ENCODE measurements around the gene RUNX2.

RUNX2 gene

GRCh38 chr6:45595010-45595851 lies 267.1 kb downstream of the RUNX2 start:
- no peak for DNase-seq

DNA sequence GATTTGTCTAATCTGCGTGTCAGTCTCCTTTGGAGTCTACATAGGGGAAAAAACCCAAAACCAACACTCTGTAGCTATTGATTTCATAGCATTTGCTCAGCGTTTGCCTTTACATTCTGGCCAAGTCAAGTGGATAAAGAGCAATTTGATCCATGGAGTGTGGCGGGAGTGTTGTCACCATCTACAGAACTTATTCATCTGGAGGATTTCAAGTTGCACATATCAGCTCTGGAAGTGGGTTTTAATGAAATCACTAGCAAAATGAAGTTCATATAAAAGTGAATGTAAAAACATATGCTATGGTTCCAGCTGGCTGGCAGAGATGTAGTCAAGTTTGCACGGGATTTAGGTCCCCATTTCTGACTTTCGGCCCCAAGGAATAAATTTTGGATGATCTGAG lies 269.3 kb downstream of the RUNX2 start:
- DNase-seq: no peak

DNA sequence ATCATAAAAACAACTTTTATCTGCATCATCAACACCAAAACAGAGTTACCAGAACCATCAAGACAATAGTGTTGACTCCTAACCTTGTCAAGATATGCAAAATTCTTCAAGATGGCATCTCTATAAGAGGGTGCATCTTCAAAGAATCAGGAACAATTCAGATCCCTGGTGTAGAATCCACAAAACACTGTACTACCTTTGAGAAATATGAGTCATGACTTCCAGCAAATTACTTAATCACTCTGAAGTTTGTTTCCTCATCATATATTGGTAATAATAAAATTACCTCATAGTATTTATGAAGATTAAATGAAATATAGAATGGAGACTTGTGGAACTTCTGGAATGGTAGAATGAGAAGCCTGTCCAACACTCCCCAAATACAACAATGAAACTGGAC lies 270.9 kb downstream of the RUNX2 start:
- DNase-seq: no peak

DNA sequence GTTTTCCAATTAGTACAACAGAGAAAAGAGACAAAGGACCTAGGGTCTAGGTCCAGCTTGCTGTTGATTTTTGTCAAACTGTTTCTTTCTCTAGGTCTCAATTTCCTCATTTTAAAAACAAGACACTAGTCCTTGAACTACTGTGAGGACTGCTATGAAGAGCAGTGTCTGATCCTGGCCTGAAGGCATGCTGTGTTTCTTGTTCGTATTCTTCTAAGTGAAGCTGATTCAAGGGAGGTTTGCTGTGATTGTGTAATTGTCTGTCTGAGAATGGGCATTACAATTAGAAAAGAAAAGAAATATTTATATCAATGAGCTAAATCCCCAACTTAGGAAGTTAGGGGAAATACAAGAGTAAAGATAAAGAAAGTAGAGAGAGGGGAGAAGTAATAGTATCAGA lies 277.8 kb downstream of the RUNX2 start:
- DNase-seq: no peak

GRCh38 chr6:45606831-45607400 lies 278.8 kb downstream of the RUNX2 start:
- no peak for DNase-seq

GRCh38 chr6:45607798-45608197 lies 279.7 kb downstream of the RUNX2 start:
- DNase-seq: no peak

- DNase-seq: no peak
These were observed 280.3 kb downstream of the RUNX2 start for GRCh38 chr6:45608252-45608913.

DNA sequence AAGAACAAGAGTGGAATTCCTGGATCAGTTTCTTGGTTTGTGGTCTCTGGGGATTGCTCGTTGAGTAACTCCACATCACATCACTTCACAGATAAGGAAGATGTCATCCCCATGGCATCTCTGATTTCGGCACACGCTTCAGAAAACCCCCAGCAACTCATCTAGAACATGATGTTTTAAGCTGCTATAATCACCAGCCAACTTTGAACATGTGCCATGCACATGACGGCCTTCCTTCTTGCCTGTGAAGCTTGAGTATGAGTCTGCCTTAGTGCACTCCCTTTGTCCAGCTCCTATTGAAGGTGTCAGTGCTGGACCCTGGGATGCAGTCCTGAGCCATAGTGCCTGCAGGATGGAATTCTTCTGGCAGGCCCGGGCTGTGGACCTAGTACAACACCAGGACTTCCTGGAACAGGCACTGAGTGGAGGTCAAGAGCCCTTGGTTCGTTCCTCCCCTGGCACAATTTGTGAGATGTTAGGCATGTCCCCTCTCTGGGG lies 281.1 kb downstream of the RUNX2 start:
- DNase-seq: no peak

DNA sequence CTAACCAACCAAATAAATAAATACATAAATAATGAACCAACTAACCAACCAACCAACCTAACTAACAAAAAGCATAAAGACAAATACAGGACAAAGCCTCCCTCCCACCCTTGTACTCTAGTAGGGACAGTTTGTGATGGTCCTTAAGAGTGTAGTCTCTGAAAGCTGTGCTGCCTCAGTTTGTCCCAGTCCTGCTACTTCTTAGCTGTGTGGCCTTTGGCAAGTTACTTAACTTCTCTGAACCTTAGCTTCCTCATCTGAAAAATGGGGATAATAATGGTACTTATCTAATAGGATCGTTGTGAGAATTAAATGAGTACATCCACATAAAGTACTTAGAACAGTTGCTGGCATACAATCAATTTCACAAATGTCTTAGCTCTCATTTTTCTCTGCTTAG lies 282.2 kb downstream of the RUNX2 start:
- DNase-seq: no peak

DNA sequence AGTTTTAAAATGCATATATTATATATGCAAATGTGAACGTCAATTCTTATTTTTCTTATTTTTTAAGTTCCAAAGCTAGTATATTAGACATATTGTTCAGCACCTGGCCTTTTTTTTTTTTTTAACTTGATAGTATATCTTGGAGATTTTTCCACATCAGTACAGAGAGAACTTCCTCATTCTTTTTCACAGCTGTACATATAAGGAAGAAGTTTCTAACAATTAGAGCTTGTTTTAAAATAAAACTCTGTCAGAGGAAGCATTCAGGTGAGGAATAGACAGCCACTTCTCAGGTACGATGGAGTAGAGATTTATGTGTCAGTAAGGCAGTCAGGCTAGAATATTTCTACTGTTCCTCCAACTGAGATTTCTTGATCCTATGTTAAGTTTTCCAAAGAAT lies 282.7 kb downstream of the RUNX2 start:
- DNase-seq: no peak

DNA sequence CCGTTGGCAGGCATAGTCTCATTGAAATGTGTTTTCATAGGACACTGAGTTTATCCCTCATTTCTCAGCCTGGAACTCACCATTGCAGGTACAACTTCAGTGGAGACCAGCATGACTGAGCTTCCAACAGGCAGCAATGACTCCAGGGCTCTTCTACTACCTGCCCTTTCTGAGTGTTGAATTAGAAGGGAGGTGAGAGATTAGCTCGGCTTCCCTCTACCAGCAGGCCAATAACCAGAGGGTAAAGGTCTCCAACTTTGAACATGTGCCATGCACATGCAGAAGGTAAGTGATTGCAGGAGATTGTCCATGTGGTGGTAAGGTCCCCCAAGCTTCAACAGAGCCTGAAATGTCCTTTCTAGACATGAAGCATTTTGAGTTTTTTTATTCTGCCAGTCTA lies 283.4 kb downstream of the RUNX2 start:
- no peak for DNase-seq

- no peak for DNase-seq
These were observed 285.5 kb downstream of the RUNX2 start for GRCh38 chr6:45613656-45614055.

GRCh38 chr6:45614488-45615285 lies 286.6 kb downstream of the RUNX2 start:
- DNase-seq: no peak

DNA sequence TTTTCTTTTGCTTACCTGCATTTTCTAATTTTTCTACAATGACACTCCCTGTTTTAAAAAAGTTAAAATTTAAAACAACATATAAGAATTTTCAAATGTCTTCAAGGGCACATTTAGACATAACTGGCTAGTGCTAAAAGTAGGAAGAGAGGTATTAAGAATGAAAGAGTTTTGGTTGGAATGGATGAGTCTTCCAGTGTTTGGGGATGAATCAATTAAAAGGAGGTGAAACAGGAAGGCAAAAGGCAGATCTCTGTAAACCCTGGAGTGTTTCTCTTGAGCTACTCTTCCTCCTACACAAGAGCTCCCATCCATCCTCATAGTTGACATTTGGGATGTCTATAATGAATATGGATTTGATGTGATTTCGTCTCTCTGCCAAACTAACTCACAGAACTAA lies 288.1 kb downstream of the RUNX2 start:
- no peak for DNase-seq

DNA sequence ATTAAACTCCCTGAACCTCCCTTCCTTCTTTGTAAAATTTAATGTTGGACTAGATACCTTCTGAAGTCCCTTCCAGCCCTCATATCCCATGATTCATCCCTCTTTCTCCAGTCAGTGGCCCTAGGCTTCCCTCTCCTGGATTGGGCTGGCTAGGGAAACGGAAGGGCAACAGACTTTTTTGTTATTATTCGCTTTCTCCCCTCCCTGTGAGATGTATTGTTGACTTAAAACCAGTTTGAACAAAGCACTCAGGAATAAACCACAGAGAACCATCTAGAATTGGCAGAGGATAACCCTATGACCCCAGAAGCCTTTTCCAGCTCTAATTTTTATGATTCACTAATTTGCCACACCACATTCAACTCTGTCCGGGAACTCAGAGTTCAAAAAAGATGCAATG lies 289.3 kb downstream of the RUNX2 start:
- no peak for DNase-seq

GRCh38 chr6:45618259-45618658 lies 290.1 kb downstream of the RUNX2 start:
- no peak for DNase-seq

GRCh38 chr6:45619211-45619760 lies 291.2 kb downstream of the RUNX2 start:
- no peak for DNase-seq

DNA sequence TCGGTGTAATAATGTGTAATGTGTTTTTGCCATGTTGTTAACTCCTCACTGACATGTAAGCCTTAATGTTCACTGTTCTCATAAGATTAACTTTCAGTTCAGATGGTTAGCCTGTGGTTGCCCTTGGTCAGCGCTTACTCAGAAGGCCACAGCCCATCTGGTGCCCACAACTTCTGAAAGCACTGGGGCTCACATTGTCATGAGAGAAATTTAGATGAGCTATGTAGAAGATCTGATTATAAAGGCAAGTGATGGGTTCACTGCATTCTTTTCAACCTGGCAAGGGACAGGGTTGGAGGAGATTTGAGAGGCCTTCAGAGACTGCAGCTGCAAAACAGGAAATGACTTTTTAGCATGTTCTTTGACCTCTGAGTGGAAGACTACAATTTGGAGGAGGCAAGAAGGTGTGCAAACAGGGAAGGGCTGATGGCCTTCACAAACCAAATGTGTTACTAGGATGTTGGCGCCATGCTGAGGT lies 291.9 kb downstream of the RUNX2 start:
- DNase-seq: no peak

DNA sequence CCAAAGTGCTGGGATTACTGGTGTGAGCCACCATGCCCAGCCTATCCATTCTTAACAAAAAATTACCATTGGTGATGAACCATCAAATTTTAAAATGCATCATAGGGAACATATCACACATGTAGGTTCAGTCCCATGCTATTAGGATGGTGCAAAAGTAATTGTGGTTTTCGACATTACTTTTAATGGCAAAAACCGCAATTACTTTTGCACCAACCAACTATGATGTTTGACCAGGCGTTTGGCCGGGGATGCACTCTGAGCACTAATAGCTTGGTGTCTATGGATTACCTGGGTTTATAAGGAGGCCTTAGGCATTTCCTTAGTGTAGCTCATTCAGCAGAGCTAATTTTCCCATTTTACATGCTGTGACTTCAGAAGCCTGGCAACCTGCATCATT lies 296.1 kb downstream of the RUNX2 start:
- no peak for DNase-seq

GRCh38 chr6:45625191-45625664 lies 297.1 kb downstream of the RUNX2 start:
- no peak for DNase-seq

DNA sequence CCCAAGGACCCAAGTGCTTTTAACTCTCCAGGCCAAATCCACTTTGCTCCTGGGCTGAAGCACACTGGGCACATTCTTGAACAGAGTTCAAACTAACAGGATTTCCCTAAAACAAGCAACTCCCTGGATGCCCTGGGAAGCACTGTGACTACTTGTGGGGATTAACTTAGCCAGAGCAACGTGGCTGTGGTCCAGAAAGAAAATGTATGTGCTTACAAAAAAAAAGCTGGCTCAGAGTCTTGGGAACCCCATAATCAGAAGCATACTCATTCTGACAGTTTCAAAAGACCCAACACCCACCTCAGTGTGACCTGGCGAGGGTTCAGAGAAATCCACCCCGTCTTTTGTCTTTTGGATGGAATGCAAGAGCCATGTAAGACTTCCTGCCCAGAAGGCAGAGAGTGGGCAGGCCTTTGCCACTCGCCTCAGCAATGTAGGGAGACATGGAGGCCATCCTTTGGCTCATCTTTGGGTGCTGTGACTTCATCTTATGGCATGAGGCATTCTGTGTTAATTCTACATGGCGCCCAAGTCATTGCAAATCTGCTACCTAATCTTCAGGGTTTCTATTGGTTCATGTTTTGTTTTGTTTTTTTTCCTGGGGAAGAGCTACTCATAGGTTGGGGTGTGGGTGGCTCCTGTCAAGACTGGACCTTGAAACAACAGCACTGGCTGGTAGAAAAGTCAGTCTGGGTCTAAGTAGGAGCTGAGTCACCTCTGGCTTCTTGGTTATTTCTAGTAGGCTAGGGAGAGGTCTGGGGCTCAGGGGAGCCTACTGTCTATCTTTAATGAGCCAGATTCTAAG lies 298.2 kb downstream of the RUNX2 start:
- no peak for DNase-seq

- no peak for DNase-seq
These were observed 302.2 kb downstream of the RUNX2 start for GRCh38 chr6:45630314-45630713.

All from NCI-H69 (cell line).